Measurements from ENCODE around the gene RHCE.
A peak's percentile ranks its signal among the peaks of the same experiment; 100 is the strongest.

RHCE gene

DNA sequence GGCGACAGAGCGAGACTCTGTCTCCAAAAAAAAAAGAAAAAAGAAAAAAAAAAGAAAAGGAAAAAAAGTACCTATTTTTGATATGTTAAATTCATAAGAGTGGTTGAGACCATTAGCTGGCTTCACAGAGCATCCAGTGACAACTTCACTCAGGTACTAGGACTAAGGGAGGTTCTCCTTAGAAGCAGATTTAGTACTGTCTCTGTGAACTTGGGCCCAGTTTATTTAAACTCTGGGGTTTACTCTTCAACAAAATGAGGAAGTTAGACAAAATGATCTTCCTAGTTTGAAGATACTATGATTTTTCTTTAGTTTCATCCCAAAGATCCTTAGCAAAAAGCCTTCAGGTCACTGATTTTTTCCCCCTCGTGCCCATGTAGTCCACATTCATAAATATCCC, 31.3 kb upstream of the RHCE start:
- TF ChIP-seq, protein P1, sequence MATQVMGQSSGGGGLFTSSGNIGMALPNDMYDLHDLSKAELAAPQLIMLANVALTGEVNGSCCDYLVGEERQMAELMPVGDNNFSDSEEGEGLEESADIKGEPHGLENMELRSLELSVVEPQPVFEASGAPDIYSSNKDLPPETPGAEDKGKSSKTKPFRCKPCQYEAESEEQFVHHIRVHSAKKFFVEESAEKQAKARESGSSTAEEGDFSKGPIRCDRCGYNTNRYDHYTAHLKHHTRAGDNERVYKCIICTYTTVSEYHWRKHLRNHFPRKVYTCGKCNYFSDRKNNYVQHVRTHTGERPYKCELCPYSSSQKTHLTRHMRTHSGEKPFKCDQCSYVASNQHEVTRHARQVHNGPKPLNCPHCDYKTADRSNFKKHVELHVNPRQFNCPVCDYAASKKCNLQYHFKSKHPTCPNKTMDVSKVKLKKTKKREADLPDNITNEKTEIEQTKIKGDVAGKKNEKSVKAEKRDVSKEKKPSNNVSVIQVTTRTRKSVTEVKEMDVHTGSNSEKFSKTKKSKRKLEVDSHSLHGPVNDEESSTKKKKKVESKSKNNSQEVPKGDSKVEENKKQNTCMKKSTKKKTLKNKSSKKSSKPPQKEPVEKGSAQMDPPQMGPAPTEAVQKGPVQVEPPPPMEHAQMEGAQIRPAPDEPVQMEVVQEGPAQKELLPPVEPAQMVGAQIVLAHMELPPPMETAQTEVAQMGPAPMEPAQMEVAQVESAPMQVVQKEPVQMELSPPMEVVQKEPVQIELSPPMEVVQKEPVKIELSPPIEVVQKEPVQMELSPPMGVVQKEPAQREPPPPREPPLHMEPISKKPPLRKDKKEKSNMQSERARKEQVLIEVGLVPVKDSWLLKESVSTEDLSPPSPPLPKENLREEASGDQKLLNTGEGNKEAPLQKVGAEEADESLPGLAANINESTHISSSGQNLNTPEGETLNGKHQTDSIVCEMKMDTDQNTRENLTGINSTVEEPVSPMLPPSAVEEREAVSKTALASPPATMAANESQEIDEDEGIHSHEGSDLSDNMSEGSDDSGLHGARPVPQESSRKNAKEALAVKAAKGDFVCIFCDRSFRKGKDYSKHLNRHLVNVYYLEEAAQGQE (IDR thresholded peaks at IDR 0.05; ENCODE audit: insufficient replicate concordance, low read depth): no peak
- TF ChIP-seq SPI1 (IDR thresholded peaks at IDR 0.05; ENCODE audit: borderline replicate concordance, low read depth): peak; percentile 5; the same call in 1 of the 2 replicates
- H3K4me3 ChIP-seq (replicated peaks; ENCODE audit: insufficient read depth, low read length): no peak overlapping the region
- H3K27me3 ChIP-seq (ENCODE audit: insufficient read depth, poor library complexity, severe bottlenecking): no peaks in the 10 kb centered on the region
- no peak overlapping the region for H3K27ac ChIP-seq (replicated peaks)
- no peak for DNase-seq (ENCODE audit: low read depth in 1 of 2, low spot score in 1 of 2)

DNA sequence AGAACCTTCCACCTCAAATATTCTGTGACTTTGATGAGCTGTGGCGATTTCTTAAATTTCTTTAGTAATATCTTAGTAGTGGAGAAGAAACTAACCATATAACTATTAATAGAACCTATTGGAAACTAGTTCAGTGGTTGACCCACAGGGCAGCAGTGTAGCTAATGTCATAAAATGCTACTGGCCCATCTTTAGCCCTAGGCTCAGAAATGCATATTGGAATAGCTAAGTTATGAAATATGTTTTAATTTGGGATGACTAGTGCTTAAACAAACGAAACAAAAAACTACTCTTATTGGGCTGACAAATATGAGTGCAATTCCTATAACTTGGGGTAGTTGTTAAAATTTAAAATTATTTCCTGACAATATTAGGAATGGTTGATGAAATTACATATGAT, 30.3 kb upstream of the RHCE start:
- no peak overlapping the region for H3K4me3 ChIP-seq (replicated peaks; ENCODE audit: insufficient read depth, low read length)
- H3K27ac ChIP-seq (replicated peaks): no peak overlapping the region
- no peak for TF ChIP-seq POLR2AphosphoS5 (IDR thresholded peaks at IDR 0.05; ENCODE audit: low read depth)
- TF ChIP-seq GABPA (IDR thresholded peaks at IDR 0.05; ENCODE audit: low read depth): no peak
- TF ChIP-seq, protein P2, sequence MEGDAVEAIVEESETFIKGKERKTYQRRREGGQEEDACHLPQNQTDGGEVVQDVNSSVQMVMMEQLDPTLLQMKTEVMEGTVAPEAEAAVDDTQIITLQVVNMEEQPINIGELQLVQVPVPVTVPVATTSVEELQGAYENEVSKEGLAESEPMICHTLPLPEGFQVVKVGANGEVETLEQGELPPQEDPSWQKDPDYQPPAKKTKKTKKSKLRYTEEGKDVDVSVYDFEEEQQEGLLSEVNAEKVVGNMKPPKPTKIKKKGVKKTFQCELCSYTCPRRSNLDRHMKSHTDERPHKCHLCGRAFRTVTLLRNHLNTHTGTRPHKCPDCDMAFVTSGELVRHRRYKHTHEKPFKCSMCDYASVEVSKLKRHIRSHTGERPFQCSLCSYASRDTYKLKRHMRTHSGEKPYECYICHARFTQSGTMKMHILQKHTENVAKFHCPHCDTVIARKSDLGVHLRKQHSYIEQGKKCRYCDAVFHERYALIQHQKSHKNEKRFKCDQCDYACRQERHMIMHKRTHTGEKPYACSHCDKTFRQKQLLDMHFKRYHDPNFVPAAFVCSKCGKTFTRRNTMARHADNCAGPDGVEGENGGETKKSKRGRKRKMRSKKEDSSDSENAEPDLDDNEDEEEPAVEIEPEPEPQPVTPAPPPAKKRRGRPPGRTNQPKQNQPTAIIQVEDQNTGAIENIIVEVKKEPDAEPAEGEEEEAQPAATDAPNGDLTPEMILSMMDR (IDR thresholded peaks at IDR 0.05; ENCODE audit: insufficient read depth, low read length): no peak
- TF ChIP-seq, protein P1 (IDR thresholded peaks at IDR 0.05; ENCODE audit: insufficient replicate concordance, low read depth): no peak
- no peak for TF ChIP-seq SPI1 (IDR thresholded peaks at IDR 0.05; ENCODE audit: borderline replicate concordance, low read depth)
- H3K27me3 ChIP-seq (ENCODE audit: insufficient read depth, poor library complexity, severe bottlenecking): no peaks in the 10 kb centered on the region
- DNase-seq (ENCODE audit: low read depth in 1 of 2, low spot score in 1 of 2): no peak

DNA sequence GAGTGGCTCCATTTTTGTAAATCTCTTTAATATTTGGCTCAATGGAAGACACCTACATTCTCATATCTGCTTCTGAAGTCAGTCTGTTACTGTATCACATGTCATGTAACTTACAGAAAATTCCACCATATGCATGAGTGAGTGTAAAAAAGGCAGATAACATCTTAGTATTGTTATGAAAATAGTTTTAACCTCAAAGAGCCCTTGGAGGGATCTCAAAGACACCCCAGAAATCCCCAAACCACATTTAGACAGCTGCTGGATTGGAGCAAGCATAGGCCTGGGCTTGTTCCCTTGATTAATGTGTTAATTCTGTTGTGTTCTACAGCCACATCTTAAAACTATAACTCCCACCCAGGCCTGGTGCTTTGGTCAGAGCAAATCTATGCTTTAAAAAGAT, 26.9 kb upstream of the RHCE start:
- Histone ChIP-seq H3K4me3 (replicated peaks; ENCODE audit: insufficient read depth, low read length) (no peak overlapping the region), H3K27ac (replicated peaks) (no peak overlapping the region), H3K27me3 (ENCODE audit: insufficient read depth, poor library complexity, severe bottlenecking) (no peaks in the 10 kb centered on the region)
- TF ChIP-seq SPI1 (IDR thresholded peaks at IDR 0.05; ENCODE audit: borderline replicate concordance, low read depth) (no peak), GABPA (IDR thresholded peaks at IDR 0.05; ENCODE audit: low read depth) (no peak), POLR2AphosphoS5 (IDR thresholded peaks at IDR 0.05; ENCODE audit: low read depth) (no peak)
- TF ChIP-seq, protein P2 (IDR thresholded peaks at IDR 0.05; ENCODE audit: insufficient read depth, low read length): no peak
- TF ChIP-seq, protein P1 (IDR thresholded peaks at IDR 0.05; ENCODE audit: insufficient replicate concordance, low read depth): no peak
- no peak for DNase-seq (ENCODE audit: low read depth in 1 of 2, low spot score in 1 of 2)
